Measurements from ENCODE around the gene VAV2. TPM values are rescaled to one million over a fixed set of nuclear protein-coding genes. Genes with fewer than 3 reads are reported as not detected.

VAV2 gene
- total and polyA plus RNA-seq, 2 experiments from 2014 or later: 8.1 to 28.9 TPM

DNA sequence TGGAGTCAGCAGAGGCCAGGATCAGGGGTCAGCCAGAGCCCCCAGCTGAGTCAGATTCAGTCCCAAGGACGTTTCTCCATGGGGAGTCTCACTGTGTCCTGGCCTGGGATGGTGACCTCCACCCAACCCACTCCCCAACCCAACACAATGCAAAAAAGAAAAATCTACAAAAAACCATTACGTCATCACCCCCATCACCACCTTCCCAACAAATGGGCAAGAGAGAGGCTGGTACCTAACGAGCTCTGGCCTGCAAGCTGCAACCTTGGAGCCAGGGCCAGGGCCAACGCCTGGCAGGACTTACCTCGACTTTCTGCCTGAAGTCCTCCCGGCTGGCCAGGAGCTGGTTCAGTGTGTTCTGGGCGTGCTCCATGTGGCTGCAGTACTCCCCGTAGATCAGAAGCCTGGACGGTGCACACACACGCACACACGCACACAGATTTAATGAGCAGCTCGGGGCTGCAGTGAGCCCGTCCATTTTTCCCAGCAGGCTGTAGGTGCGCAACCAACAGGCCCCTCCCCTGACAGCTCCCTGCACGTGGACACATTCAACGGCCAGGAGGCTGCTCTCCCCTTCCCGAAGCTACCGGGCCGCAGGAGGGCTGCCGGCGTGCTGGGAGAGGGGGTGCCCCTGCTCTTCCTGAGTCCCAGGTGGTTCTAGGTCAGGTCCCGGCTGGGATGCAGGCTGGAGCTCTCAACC is 194.6 kb downstream of the VAV2 start:
- Histone ChIP-seq H3K4me2 (no peak overlapping the region), H3K4me3 (no peak overlapping the region), H3K9me2 (ENCODE audit: insufficient read depth) (no peaks in the 10 kb centered on the region), H3K36me3 (ENCODE audit: insufficient read depth) (no peaks in the 10 kb centered on the region), H3K27me3 (ENCODE audit: insufficient read depth) (no peaks in the 10 kb centered on the region), H3F3A (replicated peaks; ENCODE audit: low read depth) (no peaks in the 10 kb centered on the region), H3K79me2 (replicated peaks; ENCODE audit: insufficient read depth) (no peaks in the 10 kb centered on the region), H4K20me1 (replicated peaks; ENCODE audit: insufficient read depth) (no peaks in the 10 kb centered on the region), H3K4me1 (ENCODE audit: insufficient read depth) (no peaks in the 10 kb centered on the region), H2AFZ (no peak overlapping the region), H3K27ac (ENCODE audit: low read depth) (no peak overlapping the region)
- Mint-ChIP-seq H3K9me3 (no peaks in the 10 kb centered on the region), H3K36me3 (ENCODE audit: low read depth) (peaks cover 5% of the 10 kb centered on the region; the same call in 1 of the 3 replicates), H3K27me3 (ENCODE audit: insufficient read depth, low read depth, poor library complexity) (peaks cover 9% of the 10 kb centered on the region), H3K4me1 (peaks cover 14% of the 10 kb centered on the region; the same call in 2 of the 3 replicates), H3K4me3 (no peak overlapping the region), H3K27ac (no peak overlapping the region)
- DNase-seq (ENCODE audit: low spot score) (no peak), ATAC-seq (no peak)
- TF ChIP-seq CREB1 (CRISPR knock-in tag; IDR thresholded peaks at IDR 0.05; ENCODE audit: low read depth) (no peak), NANOG (IDR thresholded peaks at IDR 0.05; ENCODE audit: borderline replicate concordance) (no peak), STAT1 (IDR thresholded peaks at IDR 0.05; ENCODE audit: unreplicated experiment) (no peak), ZNF331 (CRISPR knock-in tag; IDR thresholded peaks at IDR 0.05; ENCODE audit: low read depth) (no peak), EZH2phosphoT487 (IDR thresholded peaks at IDR 0.05; ENCODE audit: unreplicated experiment) (no peak), EZH2 (IDR thresholded peaks at IDR 0.05; ENCODE audit: low read depth, unreplicated experiment) (no peak), JUNB (IDR thresholded peaks at IDR 0.05; ENCODE audit: unreplicated experiment) (no peak), POLR2AphosphoS5 (IDR thresholded peaks at IDR 0.05; ENCODE audit: low read depth) (no peak), ZNF114 (CRISPR knock-in tag; IDR thresholded peaks at IDR 0.05) (no peak)
- TF ChIP-seq, protein P1, sequence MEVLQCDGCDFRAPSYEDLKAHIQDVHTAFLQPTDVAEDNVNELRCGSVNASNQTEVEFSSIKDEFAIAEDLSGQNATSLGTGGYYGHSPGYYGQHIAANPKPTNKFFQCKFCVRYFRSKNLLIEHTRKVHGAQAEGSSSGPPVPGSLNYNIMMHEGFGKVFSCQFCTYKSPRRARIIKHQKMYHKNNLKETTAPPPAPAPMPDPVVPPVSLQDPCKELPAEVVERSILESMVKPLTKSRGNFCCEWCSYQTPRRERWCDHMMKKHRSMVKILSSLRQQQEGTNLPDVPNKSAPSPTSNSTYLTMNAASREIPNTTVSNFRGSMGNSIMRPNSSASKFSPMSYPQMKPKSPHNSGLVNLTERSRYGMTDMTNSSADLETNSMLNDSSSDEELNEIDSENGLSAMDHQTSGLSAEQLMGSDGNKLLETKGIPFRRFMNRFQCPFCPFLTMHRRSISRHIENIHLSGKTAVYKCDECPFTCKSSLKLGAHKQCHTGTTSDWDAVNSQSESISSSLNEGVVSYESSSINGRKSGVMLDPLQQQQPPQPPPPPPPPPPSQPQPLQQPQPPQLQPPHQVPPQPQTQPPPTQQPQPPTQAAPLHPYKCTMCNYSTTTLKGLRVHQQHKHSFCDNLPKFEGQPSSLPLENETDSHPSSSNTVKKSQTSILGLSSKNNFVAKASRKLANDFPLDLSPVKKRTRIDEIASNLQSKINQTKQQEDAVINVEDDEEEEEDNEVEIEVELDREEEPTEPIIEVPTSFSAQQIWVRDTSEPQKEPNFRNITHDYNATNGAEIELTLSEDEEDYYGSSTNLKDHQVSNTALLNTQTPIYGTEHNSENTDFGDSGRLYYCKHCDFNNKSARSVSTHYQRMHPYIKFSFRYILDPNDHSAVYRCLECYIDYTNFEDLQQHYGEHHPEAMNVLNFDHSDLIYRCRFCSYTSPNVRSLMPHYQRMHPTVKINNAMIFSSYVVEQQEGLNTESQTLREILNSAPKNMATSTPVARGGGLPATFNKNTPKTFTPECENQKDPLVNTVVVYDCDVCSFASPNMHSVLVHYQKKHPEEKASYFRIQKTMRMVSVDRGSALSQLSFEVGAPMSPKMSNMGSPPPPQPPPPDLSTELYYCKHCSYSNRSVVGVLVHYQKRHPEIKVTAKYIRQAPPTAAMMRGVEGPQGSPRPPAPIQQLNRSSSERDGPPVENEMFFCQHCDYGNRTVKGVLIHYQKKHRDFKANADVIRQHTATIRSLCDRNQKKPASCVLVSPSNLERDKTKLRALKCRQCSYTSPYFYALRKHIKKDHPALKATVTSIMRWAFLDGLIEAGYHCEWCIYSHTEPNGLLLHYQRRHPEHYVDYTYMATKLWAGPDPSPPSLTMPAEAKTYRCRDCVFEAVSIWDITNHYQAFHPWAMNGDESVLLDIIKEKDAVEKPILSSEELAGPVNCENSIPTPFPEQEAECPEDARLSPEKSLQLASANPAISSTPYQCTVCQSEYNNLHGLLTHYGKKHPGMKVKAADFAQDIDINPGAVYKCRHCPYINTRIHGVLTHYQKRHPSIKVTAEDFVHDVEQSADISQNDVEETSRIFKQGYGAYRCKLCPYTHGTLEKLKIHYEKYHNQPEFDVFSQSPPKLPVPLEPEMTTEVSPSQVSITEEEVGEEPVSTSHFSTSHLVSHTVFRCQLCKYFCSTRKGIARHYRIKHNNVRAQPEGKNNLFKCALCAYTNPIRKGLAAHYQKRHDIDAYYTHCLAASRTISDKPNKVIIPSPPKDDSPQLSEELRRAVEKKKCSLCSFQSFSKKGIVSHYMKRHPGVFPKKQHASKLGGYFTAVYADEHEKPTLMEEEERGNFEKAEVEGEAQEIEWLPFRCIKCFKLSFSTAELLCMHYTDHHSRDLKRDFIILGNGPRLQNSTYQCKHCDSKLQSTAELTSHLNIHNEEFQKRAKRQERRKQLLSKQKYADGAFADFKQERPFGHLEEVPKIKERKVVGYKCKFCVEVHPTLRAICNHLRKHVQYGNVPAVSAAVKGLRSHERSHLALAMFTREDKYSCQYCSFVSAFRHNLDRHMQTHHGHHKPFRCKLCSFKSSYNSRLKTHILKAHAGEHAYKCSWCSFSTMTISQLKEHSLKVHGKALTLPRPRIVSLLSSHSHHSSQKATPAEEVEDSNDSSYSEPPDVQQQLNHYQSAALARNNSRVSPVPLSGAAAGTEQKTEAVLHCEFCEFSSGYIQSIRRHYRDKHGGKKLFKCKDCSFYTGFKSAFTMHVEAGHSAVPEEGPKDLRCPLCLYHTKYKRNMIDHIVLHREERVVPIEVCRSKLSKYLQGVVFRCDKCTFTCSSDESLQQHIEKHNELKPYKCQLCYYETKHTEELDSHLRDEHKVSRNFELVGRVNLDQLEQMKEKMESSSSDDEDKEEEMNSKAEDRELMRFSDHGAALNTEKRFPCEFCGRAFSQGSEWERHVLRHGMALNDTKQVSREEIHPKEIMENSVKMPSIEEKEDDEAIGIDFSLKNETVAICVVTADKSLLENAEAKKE (CRISPR knock-in tag; IDR thresholded peaks at IDR 0.05): no peak
- TF ChIP-seq, protein P2, sequence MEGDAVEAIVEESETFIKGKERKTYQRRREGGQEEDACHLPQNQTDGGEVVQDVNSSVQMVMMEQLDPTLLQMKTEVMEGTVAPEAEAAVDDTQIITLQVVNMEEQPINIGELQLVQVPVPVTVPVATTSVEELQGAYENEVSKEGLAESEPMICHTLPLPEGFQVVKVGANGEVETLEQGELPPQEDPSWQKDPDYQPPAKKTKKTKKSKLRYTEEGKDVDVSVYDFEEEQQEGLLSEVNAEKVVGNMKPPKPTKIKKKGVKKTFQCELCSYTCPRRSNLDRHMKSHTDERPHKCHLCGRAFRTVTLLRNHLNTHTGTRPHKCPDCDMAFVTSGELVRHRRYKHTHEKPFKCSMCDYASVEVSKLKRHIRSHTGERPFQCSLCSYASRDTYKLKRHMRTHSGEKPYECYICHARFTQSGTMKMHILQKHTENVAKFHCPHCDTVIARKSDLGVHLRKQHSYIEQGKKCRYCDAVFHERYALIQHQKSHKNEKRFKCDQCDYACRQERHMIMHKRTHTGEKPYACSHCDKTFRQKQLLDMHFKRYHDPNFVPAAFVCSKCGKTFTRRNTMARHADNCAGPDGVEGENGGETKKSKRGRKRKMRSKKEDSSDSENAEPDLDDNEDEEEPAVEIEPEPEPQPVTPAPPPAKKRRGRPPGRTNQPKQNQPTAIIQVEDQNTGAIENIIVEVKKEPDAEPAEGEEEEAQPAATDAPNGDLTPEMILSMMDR (conservative IDR thresholded peaks at IDR 0.05; ENCODE audit: low read depth in 2 of 2): no peak
- TF ChIP-seq, protein P3, sequence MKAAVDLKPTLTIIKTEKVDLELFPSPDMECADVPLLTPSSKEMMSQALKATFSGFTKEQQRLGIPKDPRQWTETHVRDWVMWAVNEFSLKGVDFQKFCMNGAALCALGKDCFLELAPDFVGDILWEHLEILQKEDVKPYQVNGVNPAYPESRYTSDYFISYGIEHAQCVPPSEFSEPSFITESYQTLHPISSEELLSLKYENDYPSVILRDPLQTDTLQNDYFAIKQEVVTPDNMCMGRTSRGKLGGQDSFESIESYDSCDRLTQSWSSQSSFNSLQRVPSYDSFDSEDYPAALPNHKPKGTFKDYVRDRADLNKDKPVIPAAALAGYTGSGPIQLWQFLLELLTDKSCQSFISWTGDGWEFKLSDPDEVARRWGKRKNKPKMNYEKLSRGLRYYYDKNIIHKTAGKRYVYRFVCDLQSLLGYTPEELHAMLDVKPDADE (IDR thresholded peaks at IDR 0.05): no peak
- TF ChIP-seq, protein P4, sequence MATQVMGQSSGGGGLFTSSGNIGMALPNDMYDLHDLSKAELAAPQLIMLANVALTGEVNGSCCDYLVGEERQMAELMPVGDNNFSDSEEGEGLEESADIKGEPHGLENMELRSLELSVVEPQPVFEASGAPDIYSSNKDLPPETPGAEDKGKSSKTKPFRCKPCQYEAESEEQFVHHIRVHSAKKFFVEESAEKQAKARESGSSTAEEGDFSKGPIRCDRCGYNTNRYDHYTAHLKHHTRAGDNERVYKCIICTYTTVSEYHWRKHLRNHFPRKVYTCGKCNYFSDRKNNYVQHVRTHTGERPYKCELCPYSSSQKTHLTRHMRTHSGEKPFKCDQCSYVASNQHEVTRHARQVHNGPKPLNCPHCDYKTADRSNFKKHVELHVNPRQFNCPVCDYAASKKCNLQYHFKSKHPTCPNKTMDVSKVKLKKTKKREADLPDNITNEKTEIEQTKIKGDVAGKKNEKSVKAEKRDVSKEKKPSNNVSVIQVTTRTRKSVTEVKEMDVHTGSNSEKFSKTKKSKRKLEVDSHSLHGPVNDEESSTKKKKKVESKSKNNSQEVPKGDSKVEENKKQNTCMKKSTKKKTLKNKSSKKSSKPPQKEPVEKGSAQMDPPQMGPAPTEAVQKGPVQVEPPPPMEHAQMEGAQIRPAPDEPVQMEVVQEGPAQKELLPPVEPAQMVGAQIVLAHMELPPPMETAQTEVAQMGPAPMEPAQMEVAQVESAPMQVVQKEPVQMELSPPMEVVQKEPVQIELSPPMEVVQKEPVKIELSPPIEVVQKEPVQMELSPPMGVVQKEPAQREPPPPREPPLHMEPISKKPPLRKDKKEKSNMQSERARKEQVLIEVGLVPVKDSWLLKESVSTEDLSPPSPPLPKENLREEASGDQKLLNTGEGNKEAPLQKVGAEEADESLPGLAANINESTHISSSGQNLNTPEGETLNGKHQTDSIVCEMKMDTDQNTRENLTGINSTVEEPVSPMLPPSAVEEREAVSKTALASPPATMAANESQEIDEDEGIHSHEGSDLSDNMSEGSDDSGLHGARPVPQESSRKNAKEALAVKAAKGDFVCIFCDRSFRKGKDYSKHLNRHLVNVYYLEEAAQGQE (IDR thresholded peaks at IDR 0.05; ENCODE audit: unreplicated experiment): no peak

Data from GM23338 (cell line).